ENCODE data around the gene NRBP1.

NRBP1 gene

DNA sequence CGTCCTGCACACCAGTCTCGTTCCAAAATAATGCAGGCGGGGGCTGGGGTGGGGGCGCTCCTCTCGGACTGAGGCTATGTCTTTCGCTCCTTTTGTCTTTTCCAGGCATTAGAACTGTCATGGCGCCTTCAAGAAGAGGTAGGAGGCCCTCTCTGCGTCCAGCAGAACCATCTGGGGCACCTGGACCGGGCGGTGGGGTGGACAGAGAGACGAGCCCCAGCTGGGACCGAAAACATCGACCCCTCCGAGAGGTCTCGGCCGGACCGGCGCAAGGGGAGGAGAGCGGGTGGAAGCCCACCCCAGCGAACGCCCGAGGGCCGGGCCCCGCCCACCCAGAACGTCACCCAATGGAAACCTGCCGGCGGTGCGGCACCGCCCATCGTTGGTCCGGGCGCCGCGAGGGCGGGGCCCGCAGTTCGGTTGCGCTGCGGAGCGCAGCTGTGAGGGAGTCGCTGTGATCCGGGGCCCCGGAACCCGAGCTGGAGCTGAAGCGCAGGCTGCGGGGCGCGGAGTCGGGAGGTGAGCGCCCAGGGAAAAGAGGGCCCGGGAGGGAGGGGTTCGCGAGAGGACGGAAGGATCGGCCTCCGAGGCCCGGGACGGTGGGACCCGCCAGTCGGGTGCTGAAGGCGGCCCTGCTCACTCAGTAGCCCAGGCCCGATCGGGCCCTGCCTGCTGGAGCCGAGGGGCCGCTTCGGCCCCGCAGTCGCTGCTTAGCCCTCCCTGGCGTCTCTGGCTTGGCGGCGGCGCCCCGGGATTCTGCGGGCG is at the start of gene NRBP1:
Gene NRBP1, plus strand, starts transcription at position 419 of the 765 bp plus-strand sequence. CDS start 4,643 bp downstream, outside the sequence.
- peak; percentile 94 for DNase-seq

DNA sequence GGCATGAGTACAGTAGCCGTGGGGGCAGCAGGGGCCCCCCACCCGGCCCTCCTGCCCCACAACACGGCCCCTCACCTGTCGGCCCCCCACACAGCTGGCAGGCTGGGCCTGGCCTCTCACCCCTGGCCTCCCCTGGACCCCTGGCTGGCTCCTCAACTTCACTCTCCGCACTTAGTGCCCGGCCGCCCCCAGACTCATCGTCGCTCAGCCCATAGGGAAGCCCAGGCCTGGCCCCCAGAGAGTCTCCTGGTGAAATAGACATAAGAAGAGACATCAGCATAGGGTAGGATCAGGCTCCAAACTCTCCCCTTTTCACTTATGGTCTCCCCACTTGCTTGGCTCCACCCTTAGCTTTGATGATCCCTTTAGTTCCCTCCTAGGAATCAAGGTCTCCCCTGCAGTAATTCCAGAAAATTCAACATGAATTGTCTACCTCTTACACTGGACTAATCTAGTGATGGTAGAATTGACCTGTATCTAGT is 49.6 kb upstream of the NRBP1 start:
- DNase-seq, result no peak

DNA sequence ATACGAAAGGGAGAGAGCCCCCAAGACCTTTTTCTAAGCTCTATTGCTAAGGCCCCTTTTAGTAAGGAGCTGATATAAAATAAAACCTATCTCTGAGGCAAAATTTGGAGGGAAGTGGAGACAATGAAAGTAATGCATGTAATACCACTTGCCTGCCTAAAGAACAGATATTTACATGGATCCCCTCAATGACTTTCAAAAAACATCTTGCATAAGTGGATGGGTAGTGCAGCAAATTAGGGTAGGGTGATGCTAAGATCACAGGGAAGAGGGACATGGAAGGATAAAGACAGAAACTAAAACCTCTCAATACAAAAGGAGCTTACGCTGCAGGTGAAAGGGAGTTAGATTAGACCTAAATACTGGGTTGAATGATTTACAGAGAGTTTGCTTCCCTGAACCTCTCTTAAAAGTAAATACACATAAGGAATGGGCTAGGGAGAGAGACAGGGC is 49.0 kb upstream of the NRBP1 start:
- DNase-seq, result no peak

DNA sequence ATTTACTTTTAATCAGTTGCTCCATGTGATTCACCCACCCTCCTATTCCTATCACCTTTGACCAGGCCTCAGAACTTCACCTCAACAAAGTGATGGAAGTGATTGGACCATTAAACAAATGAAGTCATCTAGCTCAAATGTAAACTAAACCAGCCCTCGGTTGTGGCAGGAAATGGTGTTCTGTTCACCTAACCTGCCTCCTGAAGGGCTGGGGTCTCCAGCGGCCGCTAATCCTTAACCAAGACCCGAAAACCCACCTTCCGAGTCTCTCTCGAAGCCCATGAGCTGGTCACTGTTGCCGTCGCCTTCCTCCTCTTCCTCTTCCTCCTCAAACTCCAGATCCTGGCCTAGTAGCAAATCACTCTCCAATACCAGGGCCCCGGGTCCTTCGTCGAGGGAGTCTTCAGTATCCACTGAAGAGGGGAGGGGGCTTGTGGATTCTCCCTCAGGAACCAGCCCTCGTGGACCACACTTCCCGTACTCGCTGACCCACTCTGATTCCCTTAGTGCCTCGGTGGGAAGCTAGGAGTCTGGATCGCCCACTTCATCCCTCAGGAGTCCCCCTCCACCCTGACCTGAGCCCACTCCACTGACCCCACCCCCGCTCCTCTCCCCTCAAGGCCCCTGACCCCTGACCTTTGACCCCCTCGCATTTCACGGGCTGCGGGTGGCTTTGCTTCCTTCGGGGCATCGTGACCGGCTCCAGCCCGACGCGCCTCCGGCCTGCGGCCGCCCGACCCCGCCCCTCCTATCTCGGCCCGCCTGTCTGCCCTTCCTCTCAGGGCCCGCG is 48.4 kb upstream of the NRBP1 start:
- DNase-seq, result peak; percentile 68

DNA sequence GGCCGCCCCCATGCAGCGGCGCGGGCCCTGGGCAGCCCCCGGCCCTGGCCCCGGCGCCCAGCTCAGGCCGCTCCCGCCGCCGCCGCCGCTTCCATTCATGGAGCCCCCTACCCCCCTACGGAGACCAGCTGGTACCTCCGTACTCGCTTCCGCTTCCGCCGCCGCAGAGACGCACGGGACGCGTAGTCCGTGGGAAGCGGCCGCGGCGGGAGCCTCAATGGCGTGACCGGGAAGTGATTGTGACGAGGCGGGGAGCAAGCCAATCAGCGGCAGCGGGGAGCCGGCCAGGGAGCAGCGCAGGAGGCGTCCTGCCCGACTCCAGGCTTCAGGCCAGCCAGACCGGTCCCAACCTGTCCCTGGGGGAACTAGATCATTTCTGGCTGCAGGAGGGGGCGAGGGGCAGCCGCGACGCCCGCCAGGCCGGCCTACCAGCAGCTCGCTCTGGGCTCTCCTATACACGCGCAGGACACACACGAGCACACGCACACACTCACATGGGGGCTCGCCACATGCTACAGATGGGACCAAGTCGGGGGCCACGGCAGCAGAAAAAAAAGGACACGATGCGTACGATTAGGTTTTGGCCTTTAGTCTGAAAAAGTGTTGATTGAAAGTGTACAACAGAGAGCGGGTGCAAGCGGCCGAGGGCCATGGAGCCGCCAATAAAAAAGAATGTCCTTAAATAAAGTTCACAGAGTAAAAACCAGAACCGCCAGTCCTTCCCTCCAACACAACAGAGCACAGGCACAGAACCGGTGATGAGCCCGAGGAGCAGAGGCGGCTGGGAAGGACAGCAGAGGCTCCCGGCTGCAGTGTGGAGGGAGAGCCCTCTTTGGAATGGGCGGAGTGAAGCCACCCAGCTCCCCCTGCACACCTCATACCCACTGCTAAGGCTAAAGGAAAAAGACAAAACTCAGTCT is 47.5 kb upstream of the NRBP1 start, which contains the start of gene ZNF513:
Gene ZNF513, minus strand, starts transcription at position 109 of the 920 bp plus-strand sequence. CDS start 208 bp downstream, outside the sequence.
- peak; percentile 97 for DNase-seq

DNA sequence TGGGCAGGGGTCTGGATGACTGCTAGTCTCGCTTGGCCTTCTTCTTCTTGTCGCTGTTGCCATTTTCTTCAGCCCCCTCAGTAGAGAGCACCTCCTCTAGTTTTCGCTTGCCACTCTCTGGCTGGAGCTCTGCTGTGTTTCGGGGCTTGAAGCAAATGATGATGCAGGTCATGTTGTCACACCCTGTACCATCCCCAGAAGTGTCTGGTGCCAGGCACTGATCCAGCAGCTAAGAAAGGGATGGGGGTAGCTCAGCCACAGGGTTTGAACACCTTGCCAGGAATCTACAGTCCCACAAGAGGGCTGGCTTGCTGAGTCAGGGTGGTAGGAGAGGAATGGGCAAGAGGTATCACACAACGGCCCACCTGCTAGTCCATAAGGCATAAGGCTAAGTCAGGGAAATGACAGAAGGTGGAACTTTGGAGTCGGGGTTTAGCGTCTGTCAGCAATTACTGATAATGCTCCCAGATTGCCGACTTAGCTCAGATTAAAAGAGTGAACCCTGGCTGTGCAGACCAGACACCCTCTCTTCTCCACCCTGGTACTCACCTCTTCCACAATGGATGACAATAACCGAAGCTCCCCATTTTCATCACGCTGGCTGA is 46.8 kb upstream of the NRBP1 start:
- DNase-seq, result no peak

DNA sequence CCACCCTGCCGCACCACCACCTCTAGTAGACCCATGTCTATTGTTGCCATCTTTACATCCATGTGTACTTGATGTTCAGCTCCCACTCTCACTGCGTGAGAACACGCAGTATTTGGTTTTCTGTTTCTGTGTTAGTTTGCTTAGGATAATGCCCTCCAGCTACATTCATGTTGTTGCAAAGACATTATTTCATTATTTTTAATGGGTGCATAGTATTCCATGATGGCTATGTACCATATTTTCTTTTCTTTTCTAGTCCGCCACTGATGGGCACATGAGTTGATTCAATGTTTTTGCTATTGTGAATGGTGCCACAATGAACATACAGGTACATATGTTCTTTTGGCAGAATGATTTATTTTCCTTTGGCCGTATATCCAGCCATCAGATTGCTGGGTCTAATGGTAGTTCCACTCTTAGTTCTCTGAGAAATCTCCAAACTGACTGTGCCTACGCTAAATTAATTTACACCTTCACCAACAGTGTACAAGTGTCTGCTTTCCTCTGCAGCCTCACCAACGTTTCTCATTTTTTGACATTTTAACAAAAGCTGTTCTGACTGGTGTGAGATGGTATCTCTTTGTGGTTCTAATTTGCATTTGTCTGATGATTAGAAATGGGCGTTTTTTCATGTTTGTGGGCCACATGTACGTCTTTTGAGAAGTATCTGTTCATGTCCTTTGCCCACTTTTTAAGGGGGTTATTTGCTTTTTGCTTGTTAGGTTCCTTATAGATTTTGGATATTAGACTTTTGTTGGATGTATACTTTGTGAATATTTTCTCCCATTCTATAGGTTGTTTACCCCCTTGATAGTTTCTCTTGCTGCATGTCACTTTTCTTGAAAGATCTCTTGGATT is 37.4 kb upstream of the NRBP1 start:
- no peak for DNase-seq

DNA sequence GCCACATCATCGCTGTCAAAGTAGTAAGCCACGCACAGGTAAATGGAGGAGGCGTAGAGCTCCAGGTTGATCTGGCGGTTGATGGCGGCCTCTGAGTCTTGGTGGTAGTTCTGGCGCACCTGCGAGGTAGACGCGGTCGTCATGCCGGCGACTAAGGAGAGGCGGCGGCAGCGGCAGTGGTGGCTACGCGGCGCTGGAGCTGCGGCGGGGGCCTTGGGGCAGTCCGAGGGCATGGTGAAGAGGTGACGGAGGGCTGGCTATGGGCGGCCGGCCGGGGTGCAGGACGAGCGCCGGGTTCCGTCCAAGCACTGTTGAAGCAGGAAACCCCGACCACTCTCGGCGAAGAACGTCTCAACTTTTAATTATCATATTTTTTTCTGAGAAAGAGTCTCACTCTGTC is 35.2 kb upstream of the NRBP1 start:
- DNase-seq, result no peak

DNA sequence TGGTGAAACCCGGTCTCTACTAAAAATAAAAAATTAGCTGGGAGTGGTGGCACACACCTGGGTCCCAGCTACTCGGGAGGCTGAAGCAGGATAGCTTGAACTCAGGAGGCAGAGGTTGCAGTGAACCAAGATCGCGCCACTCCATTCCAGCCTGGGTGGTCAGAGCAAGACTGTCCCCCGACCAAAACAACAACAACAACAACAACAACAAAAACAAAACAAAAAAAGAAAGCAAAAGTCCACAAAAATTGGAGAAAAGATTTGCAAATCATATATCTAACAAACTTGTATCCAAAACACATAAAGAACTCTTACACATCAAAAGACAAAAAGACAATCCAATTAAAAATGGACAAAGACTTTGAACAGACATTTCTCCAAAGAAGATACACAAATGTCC is 29.5 kb upstream of the NRBP1 start:
- DNase-seq, result no peak

DNA sequence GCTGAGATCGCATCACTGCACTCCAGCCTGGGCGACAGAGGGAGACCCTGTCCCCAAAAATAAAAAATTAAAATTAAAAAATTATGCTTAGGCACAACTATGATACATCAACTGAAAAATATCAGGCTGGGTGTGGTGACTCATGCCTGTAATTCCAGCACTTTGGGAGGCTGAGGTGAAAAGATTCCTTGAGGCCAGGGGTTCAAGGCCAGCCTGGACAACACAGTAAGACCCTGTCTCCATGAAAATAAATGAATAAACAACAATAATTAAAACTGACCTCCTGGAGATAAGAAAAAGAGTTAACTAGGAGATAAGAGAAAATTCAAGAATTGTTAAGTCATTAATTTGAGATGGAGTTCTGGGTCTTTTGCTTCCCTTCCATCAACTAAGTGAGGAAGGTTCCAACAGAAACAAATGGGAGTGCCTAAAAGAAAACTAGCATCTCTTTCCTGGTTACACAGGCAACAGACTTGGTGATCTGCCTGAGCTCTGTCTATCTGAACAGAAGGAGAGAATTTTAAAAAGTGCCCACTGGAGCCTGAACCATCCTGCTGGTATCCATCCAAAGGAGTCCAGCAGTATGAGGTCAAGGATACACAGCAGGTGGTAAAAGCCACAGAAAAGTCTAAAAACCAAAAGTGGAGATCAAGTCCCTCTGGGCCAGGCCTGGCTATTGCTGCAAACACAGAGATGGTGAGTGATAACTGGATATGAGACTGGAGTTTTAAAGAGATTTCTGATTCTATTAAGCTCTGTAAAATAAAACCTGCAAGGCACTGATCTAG is 27.9 kb upstream of the NRBP1 start:
- DNase-seq, result no peak

DNA sequence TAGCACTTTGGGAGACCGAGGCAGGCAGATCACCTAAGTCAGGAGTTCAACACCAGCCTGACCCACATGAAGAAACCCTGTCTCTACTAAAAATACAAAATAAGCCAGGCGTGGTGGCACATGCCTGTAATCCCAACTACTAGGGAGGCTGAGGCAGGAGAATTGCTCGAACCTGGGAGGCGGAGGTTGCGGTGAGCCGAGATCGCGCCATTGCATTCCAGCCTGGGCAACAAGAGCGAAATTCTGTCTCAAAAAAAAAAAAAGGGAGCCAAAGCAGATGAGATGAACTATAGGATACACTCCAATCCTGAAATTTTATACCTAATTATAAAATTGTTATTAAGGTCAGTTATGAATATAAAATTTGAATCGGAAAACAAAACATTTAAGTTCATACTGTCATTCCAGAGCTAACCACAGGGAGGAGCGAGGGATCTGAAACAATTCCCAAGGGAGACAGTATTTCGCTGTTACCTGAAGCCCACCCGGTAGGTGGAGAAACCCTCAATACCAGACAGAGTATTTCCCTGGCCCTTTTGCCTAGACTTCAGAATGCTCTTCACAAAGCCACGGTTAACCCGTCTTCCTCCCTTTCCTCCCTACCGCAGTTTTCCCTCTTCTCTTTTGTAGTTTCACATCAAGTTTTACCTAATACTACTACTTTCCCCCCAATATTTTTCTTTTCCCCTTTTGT is 20.5 kb upstream of the NRBP1 start:
- peak; percentile 18 for DNase-seq

DNA sequence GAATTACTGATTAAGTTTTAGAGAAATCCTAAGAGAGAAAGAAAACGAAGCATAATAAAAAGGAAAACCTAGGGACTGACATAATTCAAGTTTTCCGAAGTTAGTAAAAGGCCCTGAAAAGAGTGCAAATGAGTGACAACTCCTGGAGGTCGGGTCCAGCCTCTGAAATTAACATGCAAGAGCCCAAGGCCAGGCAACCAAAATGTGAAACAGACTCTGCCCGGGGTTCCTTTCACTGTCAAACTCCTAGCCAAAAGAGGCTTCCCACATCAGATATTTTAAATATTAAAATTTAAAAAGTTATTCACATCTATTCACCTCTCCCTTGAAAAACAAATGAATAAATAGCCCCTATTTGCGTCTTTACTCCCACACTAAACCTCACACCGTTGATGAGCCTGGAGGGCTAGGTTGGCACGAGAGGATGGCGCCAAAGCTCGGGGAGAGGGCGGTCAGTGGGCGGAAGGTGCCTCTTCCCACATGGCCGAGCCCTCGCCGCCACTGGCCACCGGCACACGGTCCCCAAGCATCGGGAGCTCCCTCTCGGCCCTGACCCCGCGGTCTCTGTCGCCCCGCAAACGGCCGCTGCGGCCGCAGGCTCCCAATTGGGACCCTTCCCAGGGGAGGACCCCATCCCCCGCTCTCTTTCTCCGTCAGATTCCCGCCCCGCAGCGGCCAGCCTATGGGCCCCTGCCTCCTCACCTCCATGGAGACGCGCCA is 19.7 kb upstream of the NRBP1 start:
- DNase-seq, result peak; percentile 17

DNA sequence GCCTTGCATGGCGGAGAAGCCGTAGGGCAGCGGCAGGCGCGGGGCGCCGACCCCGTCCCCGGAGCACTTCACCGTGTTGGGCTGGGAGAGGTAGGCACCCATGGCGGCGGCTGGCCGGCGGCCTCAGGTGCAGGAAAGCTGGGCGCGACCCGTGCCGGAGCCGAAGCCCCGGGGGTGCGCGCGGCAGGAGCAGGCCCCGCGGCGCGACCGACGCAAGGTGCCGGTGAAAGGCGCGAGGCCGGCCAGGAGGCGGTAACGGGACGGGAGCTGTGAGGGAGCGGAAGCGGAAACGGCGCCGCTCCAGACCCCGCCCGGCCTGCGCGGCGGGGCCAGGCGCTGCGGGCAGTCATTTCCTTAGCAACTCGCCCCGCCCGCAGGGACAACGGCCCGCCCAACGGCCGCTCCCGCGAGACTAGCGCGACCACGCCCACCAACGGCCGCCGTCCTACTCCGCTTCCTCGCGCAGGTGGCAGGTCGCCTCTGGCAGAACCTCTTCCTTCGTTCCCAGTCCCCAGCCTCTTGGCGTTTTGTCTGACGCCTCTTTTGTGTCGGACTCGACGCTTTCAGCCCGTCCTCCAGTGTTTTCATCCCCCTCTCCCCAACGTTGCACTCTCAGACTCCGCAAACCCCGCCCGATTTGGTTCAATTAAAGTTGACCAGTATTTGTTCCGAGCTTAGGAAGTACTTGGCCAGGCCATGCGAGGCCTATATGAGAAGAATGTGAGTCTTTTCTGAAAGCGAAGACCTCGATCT is 18.9 kb upstream of the NRBP1 start, which contains the start of gene PPM1G:
Gene PPM1G, minus strand, starts transcription at position 271 of the 753 bp plus-strand sequence. Its CDS starts 169 bp downstream, at position 102.
- peak; percentile 97 for DNase-seq

DNA sequence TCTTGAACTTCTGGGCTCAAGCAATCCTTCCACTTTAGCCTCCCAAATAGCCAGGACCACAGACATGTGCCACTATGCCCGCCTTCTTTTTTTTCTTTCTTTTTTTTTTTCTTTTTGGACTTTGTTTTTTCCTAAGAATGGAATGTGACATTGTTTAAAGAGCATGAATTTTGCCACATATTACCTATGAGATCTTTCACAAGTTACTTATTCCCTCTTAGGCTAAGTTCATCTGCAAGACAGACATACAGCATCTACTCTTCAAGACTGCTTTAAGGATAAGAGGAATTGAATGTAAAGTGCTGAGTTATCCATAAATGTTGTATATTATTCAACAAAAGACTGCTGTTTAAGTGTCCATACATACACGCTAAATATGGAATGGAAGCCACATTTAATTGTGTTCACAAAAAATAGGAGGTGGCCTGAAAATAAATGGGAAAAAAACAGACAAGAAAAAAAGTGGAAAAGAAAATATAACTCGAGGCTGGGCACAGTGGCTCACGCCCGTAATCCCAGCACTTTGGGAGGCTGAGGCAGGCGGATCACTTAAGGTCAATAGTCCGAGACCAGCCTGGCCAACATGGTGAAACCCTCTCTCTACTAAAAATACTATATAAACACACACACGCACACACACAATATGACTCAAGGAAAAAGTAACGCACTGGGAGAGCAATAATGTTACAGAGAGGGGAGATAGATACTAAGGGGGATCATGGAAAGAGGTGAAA is 15.8 kb upstream of the NRBP1 start:
- no peak for DNase-seq

DNA sequence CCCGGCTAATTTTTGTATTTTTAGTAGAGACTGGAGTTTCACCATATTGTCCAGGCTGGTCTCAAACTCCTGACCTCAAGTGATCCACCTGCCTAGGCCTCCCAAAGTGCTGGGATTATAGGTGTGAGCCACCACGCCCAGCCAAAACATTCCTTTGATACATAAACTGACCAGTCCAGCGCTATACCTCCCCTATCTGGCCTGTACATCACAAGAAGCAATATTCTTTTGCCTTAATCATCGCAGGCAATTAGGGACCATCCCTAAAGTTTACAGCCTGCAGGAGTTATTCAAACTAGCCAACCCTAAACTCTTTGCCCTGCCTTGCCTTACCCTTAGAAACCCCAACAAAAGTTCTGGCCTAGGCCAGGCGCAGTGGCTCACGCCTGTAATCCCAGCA is 12.3 kb upstream of the NRBP1 start:
- no peak for DNase-seq

DNA sequence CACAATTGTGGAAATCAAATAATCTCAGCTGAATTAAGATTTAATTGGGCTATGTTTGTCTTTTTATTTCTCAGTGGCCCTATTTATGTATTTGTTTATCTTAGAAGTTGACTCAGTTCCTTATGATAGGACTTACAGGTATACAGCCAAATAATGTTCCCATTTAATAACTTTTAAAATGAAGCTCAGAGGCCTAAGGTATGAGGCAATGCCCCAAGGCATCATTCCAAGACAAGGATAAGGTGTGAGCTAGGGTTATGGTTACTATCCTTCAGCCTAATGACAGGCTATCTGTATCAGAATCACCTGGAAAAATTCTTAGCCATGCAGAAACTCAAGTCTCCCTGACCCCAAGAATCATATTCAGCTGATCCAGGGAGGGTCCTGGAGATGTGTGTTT is 7.4 kb upstream of the NRBP1 start:
- no peak for DNase-seq

DNA sequence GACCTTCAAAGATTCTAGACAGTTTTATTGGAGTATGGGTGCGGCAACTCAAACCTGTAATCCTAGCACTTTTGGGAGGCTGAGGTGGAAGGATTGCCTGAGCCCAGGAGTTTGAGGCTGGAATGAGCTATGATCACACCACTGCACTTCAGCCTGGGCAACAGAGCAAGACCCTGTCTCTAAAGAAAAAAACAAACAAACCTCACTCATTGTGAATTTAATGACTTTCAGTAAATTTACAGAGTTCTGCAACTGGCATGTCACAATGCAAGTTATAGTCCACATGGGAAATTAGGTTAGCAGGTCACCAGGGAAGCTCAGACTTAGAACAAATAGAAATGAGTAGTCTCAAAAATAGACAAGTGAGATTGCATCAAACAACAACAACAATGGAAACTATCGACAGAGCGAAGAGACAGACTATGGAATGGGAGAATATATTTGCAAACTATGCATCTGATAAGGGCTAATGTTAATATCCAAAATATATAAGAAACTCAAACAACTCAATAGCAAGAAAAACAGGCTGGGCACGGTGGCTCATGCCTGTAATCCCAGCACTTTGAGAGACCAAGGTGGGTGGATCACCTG is 6.7 kb upstream of the NRBP1 start:
- no peak for DNase-seq
